K562 (cell line): ENCODE measurements around the gene SGK1.

ENCODE experiments used
- CTCF ChIP-seq, 3 experiments: IDR thresholded peaks in 2 of 3; conservative IDR thresholded peaks in 1 of 3; 2 replicates each; pipeline ENCODE4 v1.5.1; 2011 to 2012; ENCODE audit warnings: low read length in 3 of 3, mild to moderate bottlenecking in 3 of 3, control low read depth in 2 of 3, improper control_type of control experiment in 1 of 3, inconsistent platforms in 1 of 3, low read depth in 1 of 3, mixed read lengths in 1 of 3, moderate library complexity in 1 of 3; ENCODE audit not compliant: insufficient read depth in 2 of 3
- EP300 ChIP-seq: IDR thresholded peaks from 2 replicates; pipeline ENCODE4 v1.6.1; 2012; ENCODE audit warnings: low read length, improper control_type of control experiment
- MED1 ChIP-seq: sonication (generic); formaldehyde crosslinking; IDR thresholded peaks from 2 replicates; pipeline ENCODE4 v1.8.1; 2023; ENCODE audit warnings: missing genetic modification reagents, borderline replicate concordance
- SETDB1 ChIP-seq: IDR thresholded peaks from one replicate; pipeline ENCODE4 v1.6.1; 2012; ENCODE audit warnings: low read length, control low read depth, inconsistent platforms
- ZNF140 ChIP-seq: fragments of 250-450 bp; sonication (Bioruptor Pico); IDR thresholded peaks from 2 replicates; pipeline ENCODE4 v1.8.0; 2021; ENCODE audit warnings: moderate library complexity, mild to moderate bottlenecking, inconsistent platforms

- TF ChIP-seq ZNF140 (CRISPR knock-in tag) (no peak), MED1 (CRISPR knock-in tag) (no peak), SETDB1 (no peak), EP300 (peak; percentile 39; the same call in 1 of the 2 replicates), CTCF (IDR thresholded peaks at IDR 0.05 in 2 of 3, conservative IDR thresholded peaks at IDR 0.05 in 1 of 3; ENCODE audit: insufficient read depth in 2 of 3, low read depth in 1 of 3, low read length in 3 of 3) (no peak)
Observed at GRCh38 chr6:134288538-134289203, 29.2 kb downstream of the SGK1 start.
